Measurements from ENCODE around the gene NIPSNAP2. TPM values are rescaled to one million over a fixed set of nuclear protein-coding genes. Genes with fewer than 3 reads are reported as not detected.

NIPSNAP2 gene
- total and polyA plus RNA-seq, 2 of the 13 experiments (the other 11 are each of a cell fraction or from before 2014, with no cell fraction given) = 40.3 to 61.5 TPM

- TF ChIP-seq ZNF646 (CRISPR knock-in tag; IDR thresholded peaks at IDR 0.05) = no peak
- peak; percentile 85; the same call in 1 of the 2 replicates for TF ChIP-seq SOX5 (CRISPR knock-in tag; IDR thresholded peaks at IDR 0.05; ENCODE audit: borderline replicate concordance)
- no peak for TF ChIP-seq ETV6 (CRISPR knock-in tag; conservative IDR thresholded peaks at IDR 0.05)
- peak; percentile 68 for TF ChIP-seq JUND (CRISPR knock-in tag; IDR thresholded peaks at IDR 0.05)
- TF ChIP-seq ZNF652 (CRISPR knock-in tag; IDR thresholded peaks at IDR 0.05; ENCODE audit: borderline replicate concordance, low read depth) = no peak
- TF ChIP-seq ONECUT2 (CRISPR knock-in tag; IDR thresholded peaks at IDR 0.05) = peak; percentile 58; the same call in 1 of the 2 replicates
- peak; percentile 43; the same call in 1 of the 2 replicates for TF ChIP-seq ZFP36L1 (CRISPR knock-in tag; IDR thresholded peaks at IDR 0.05)
- TF ChIP-seq ARHGAP35 (CRISPR knock-in tag; IDR thresholded peaks at IDR 0.05; ENCODE audit: borderline replicate concordance) = no peak
- TF ChIP-seq ARID3A (IDR thresholded peaks at IDR 0.05; ENCODE audit: low read depth, low read length) = peak; percentile 83
- TF ChIP-seq PHF21A (CRISPR knock-in tag; IDR thresholded peaks at IDR 0.05) = peak; percentile 80
- 0 out of 2 replicates have a peak, but pooled peaks have one; percentile 57 for TF ChIP-seq ZSCAN29 (CRISPR knock-in tag; conservative IDR thresholded peaks at IDR 0.05)
- TF ChIP-seq FOXJ3 (CRISPR knock-in tag; IDR thresholded peaks at IDR 0.05; ENCODE audit: borderline replicate concordance) = no peak
- no peak for TF ChIP-seq HHEX (CRISPR knock-in tag; IDR thresholded peaks at IDR 0.05)
- no peak for TF ChIP-seq TCF12 (IDR thresholded peaks at IDR 0.05)
- no peak; the same call in 1 of the 2 replicates for TF ChIP-seq TCF12 (CRISPR knock-in tag; IDR thresholded peaks at IDR 0.05)
- TF ChIP-seq PRDM4 (CRISPR knock-in tag; IDR thresholded peaks at IDR 0.05; ENCODE audit: borderline replicate concordance) = no peak
- TF ChIP-seq ZNF800 (CRISPR knock-in tag; IDR thresholded peaks at IDR 0.05) = no peak
Measured at GRCh38 chr7:56028942-56029630, 64.7 kb downstream of the NIPSNAP2 start (continued).
